HG03520 (cell line): Measurements from ENCODE around the gene SH2B3.
"Not testable (repeated sequence)": the region's sequence is repeated elsewhere in the genome, so short reads cannot be mapped to it uniquely, and the experiment has no call there.

ENCODE experiments used
- ATAC-seq: cut with Tn5 transposase; IDR thresholded peaks from one replicate; pipeline ENCODE4 v1.9.1; 2021; ENCODE audit warnings: mild to moderate bottlenecking, moderate library complexity; ENCODE audit not compliant: unreplicated experiment

SH2B3 gene

GRCh38 chr12:111457071-111457470 lies 51.3 kb downstream of the SH2B3 start:
- ATAC-seq: no peak

- ATAC-seq: no peak
Measured at GRCh38 chr12:111457577-111457976, 51.9 kb downstream of the SH2B3 start.

GRCh38 chr12:111458546-111459172 lies 52.9 kb downstream of the SH2B3 start:
- ATAC-seq: no peak

- not testable (repeated sequence) for ATAC-seq
Measured at GRCh38 chr12:111460111-111460510, 54.4 kb downstream of the SH2B3 start.

- ATAC-seq: no peak
Measured at GRCh38 chr12:111462210-111462769, 56.6 kb downstream of the SH2B3 start.

GRCh38 chr12:111467092-111467856 lies 61.6 kb downstream of the SH2B3 start:
- no peak for ATAC-seq

- no peak for ATAC-seq
Measured at GRCh38 chr12:111467857-111468241, 62.1 kb downstream of the SH2B3 start.

- ATAC-seq: no peak
Measured at GRCh38 chr12:111469401-111469800, 63.7 kb downstream of the SH2B3 start.

GRCh38 chr12:111471236-111471635 lies 65.5 kb downstream of the SH2B3 start:
- ATAC-seq: no peak

- no peak for ATAC-seq
Measured at GRCh38 chr12:111482462-111482861, 76.7 kb downstream of the SH2B3 start.

GRCh38 chr12:111488271-111488670 lies 82.5 kb downstream of the SH2B3 start:
- no peak for ATAC-seq

GRCh38 chr12:111488798-111489197 lies 83.1 kb downstream of the SH2B3 start:
- no peak for ATAC-seq

GRCh38 chr12:111492979-111493378 lies 87.3 kb downstream of the SH2B3 start:
- not testable (repeated sequence) for ATAC-seq

- no peak for ATAC-seq
Measured at GRCh38 chr12:111494676-111495075, 89.0 kb downstream of the SH2B3 start.
